ENCODE data around the gene AFF3. TPM values are rescaled to one million over a fixed set of nuclear protein-coding genes. Genes with fewer than 3 reads are reported as not detected.

Gene AFF3
- total and polyA plus RNA-seq, 10 of the 15 experiments (the other 5 are each of a cell fraction or from before 2014, with no cell fraction given) = 0.26 to 5.5 (median 3.0) TPM

DNA sequence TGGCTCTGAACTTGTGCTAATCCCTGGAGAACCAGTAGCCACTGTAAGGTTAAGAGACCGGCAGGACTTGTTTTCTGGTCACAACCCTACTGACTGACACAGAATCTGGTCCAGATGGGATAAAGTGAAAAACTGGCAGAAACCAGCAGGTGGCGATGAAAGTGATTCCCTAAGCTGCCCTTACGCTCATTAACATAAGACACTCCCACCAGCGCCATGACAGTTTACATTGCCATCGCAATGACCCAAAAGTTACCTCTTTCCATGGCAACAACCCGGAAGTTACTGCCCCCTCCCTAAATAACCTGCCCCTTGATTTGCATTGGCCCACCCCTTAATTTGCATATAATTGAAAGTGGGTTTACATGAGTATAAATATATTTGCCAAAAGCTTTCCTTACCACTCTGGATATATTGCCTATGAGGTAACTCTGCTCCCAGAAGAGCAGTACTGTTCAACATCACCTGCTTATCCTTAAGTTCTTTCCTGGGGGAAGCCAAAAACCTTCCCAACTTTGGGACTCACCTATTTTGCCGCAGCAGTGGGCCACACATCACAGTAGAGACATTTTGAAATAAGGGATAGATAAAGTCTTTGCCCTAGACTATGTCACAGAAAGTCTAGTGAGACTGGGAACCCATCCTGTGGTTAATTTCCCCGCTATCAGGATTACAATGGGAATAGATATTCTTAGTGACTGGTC is 35.8 kb upstream of the AFF3 start (continued):
- TF ChIP-seq IKZF1 (conservative IDR thresholded peaks at IDR 0.05) (no peak), MEF2B (IDR thresholded peaks at IDR 0.05; ENCODE audit: partially characterized antibody, poor library complexity, severe bottlenecking) (no peak), ZNF207 (IDR thresholded peaks at IDR 0.05; ENCODE audit: borderline replicate concordance) (no peak), REST (IDR thresholded peaks at IDR 0.05; ENCODE audit: low read depth, low read length) (no peak), SMAD1 (IDR thresholded peaks at IDR 0.05; ENCODE audit: low read depth, partially characterized antibody) (no peak), EP300 (IDR thresholded peaks at IDR 0.05; ENCODE audit: borderline replicate concordance in 1 of 2, control insufficient read depth in 1 of 2, low read depth in 2 of 2, low read length in 2 of 2) (no peak), BCLAF1 (IDR thresholded peaks at IDR 0.05) (no peak), SUZ12 (IDR thresholded peaks at IDR 0.05; ENCODE audit: unreplicated experiment) (no peak), SPI1 (IDR thresholded peaks at IDR 0.05; ENCODE audit: borderline replicate concordance, insufficient read depth, low read depth, low read length) (no peak)
- TF ChIP-seq, protein P1, sequence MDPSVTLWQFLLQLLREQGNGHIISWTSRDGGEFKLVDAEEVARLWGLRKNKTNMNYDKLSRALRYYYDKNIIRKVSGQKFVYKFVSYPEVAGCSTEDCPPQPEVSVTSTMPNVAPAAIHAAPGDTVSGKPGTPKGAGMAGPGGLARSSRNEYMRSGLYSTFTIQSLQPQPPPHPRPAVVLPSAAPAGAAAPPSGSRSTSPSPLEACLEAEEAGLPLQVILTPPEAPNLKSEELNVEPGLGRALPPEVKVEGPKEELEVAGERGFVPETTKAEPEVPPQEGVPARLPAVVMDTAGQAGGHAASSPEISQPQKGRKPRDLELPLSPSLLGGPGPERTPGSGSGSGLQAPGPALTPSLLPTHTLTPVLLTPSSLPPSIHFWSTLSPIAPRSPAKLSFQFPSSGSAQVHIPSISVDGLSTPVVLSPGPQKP (IDR thresholded peaks at IDR 0.05; ENCODE audit: low read depth, low read length) = no peak
- TF ChIP-seq, protein P2, sequence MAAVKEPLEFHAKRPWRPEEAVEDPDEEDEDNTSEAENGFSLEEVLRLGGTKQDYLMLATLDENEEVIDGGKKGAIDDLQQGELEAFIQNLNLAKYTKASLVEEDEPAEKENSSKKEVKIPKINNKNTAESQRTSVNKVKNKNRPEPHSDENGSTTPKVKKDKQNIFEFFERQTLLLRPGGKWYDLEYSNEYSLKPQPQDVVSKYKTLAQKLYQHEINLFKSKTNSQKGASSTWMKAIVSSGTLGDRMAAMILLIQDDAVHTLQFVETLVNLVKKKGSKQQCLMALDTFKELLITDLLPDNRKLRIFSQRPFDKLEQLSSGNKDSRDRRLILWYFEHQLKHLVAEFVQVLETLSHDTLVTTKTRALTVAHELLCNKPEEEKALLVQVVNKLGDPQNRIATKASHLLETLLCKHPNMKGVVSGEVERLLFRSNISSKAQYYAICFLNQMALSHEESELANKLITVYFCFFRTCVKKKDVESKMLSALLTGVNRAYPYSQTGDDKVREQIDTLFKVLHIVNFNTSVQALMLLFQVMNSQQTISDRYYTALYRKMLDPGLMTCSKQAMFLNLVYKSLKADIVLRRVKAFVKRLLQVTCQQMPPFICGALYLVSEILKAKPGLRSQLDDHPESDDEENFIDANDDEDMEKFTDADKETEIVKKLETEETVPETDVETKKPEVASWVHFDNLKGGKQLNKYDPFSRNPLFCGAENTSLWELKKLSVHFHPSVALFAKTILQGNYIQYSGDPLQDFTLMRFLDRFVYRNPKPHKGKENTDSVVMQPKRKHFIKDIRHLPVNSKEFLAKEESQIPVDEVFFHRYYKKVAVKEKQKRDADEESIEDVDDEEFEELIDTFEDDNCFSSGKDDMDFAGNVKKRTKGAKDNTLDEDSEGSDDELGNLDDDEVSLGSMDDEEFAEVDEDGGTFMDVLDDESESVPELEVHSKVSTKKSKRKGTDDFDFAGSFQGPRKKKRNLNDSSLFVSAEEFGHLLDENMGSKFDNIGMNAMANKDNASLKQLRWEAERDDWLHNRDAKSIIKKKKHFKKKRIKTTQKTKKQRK (IDR thresholded peaks at IDR 0.05; ENCODE audit: low read depth, low read length) = no peak
- TF ChIP-seq, protein P3, sequence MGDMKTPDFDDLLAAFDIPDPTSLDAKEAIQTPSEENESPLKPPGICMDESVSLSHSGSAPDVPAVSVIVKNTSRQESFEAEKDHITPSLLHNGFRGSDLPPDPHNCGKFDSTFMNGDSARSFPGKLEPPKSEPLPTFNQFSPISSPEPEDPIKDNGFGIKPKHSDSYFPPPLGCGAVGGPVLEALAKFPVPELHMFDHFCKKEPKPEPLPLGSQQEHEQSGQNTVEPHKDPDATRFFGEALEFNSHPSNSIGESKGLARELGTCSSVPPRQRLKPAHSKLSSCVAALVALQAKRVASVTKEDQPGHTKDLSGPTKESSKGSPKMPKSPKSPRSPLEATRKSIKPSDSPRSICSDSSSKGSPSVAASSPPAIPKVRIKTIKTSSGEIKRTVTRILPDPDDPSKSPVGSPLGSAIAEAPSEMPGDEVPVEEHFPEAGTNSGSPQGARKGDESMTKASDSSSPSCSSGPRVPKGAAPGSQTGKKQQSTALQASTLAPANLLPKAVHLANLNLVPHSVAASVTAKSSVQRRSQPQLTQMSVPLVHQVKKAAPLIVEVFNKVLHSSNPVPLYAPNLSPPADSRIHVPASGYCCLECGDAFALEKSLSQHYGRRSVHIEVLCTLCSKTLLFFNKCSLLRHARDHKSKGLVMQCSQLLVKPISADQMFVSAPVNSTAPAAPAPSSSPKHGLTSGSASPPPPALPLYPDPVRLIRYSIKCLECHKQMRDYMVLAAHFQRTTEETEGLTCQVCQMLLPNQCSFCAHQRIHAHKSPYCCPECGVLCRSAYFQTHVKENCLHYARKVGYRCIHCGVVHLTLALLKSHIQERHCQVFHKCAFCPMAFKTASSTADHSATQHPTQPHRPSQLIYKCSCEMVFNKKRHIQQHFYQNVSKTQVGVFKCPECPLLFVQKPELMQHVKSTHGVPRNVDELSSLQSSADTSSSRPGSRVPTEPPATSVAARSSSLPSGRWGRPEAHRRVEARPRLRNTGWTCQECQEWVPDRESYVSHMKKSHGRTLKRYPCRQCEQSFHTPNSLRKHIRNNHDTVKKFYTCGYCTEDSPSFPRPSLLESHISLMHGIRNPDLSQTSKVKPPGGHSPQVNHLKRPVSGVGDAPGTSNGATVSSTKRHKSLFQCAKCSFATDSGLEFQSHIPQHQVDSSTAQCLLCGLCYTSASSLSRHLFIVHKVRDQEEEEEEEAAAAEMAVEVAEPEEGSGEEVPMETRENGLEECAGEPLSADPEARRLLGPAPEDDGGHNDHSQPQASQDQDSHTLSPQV (IDR thresholded peaks at IDR 0.05) = no peak

Data from GM12878 (cell line).